ENCODE results near the gene LRP4. TPM values are rescaled to one million over a fixed set of nuclear protein-coding genes. Genes with fewer than 3 reads are reported as not detected.
A peak's percentile ranks its signal among the peaks of the same experiment; 100 is the strongest.

LRP4 gene
- polyA plus RNA-seq, 1 donor from 2014 or later = not detected

DNA sequence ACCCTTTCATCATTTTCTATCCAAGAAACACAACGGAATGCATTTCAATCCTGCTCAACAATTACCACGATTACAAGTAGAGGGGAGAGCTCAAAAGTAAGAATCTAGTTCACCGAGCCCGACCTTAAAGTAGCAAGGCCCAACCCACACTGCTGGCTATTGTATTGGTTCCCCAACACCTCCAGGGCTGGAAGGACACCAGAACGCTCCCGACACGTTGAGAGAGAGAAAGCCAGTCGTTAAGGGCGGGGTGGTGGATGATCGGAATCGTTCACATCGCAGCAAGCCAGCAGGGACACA is 73.0 kb downstream of the LRP4 start:
- Histone ChIP-seq H3K36me3 (ENCODE audit: insufficient read depth, low read length) (no peaks in the 10 kb centered on the region), H3K27me3 (ENCODE audit: insufficient read depth, low read depth, low read length) (no peaks in the 10 kb centered on the region), H3K79me2 (replicated peaks; ENCODE audit: insufficient read depth, low read length) (peaks cover 48% of the 10 kb centered on the region), H3K9me3 (ENCODE audit: low read length) (no peaks in the 10 kb centered on the region), H3K4me2 (ENCODE audit: low read length) (peak overlapping the region; percentile 74), H3F3A (ENCODE audit: insufficient read depth, low read length, poor library complexity, severe bottlenecking) (no peaks in the 10 kb centered on the region), H4K20me1 (ENCODE audit: insufficient read depth) (no peaks in the 10 kb centered on the region), H3K4me3 (ENCODE audit: low read length) (peak overlapping the region; percentile 80), H2AFZ (ENCODE audit: low read depth, low read length) (peak overlapping the region; percentile 51), H3K27ac (ENCODE audit: low read length) (peak overlapping the region; percentile 75), H3K9me2 (ENCODE audit: insufficient read depth, low read length) (no peaks in the 10 kb centered on the region), H3K9ac (ENCODE audit: low read length) (peak overlapping the region; percentile 88)
- TF ChIP-seq EP300 (conservative IDR thresholded peaks at IDR 0.05; ENCODE audit: poor library complexity, severe bottlenecking) (no peak), REST (IDR thresholded peaks at IDR 0.05; ENCODE audit: borderline replicate concordance) (no peak), RAD21 (conservative IDR thresholded peaks at IDR 0.05) (no peak), SMC3 (conservative IDR thresholded peaks at IDR 0.05; ENCODE audit: poor library complexity) (no peak), MXI1 (conservative IDR thresholded peaks at IDR 0.05; ENCODE audit: poor library complexity, severe bottlenecking) (no peak), POLR2AphosphoS5 (IDR thresholded peaks at IDR 0.05) (no peak), TAF1 (IDR thresholded peaks at IDR 0.05; ENCODE audit: low read depth) (no peak), EZH2 (IDR thresholded peaks at IDR 0.05; ENCODE audit: borderline replicate concordance, insufficient read depth, low read length, poor library complexity, severe bottlenecking) (no peak)
- TF ChIP-seq, protein P1, sequence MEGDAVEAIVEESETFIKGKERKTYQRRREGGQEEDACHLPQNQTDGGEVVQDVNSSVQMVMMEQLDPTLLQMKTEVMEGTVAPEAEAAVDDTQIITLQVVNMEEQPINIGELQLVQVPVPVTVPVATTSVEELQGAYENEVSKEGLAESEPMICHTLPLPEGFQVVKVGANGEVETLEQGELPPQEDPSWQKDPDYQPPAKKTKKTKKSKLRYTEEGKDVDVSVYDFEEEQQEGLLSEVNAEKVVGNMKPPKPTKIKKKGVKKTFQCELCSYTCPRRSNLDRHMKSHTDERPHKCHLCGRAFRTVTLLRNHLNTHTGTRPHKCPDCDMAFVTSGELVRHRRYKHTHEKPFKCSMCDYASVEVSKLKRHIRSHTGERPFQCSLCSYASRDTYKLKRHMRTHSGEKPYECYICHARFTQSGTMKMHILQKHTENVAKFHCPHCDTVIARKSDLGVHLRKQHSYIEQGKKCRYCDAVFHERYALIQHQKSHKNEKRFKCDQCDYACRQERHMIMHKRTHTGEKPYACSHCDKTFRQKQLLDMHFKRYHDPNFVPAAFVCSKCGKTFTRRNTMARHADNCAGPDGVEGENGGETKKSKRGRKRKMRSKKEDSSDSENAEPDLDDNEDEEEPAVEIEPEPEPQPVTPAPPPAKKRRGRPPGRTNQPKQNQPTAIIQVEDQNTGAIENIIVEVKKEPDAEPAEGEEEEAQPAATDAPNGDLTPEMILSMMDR (IDR thresholded peaks at IDR 0.05; ENCODE audit: poor library complexity, severe bottlenecking) = no peak

DNA sequence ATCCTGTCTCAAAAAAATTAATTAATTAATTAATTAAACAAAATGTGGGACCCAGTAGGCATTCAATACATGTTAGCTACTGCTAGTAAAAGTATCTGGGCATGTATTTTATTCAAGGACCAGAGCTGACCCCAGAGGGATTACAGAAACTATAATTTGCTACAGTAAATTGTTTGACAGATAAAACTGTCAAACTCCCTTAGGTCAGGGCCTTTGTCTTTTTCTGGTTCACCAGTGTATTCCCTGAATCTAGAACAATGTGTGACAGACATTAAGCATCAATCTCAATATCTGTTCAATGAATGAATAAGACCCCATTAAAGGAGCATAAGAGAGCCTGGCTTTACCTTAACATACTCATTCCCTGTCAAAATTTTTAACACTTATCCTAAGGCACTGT is 78.2 kb downstream of the LRP4 start:
- no peaks in the 10 kb centered on the region for H3K9me3 ChIP-seq (ENCODE audit: low read length)
- H3K4me3 ChIP-seq (ENCODE audit: low read length) = no peak overlapping the region
- no peak for TF ChIP-seq EP300 (conservative IDR thresholded peaks at IDR 0.05; ENCODE audit: poor library complexity, severe bottlenecking)
- TF ChIP-seq, protein P1 (IDR thresholded peaks at IDR 0.05; ENCODE audit: poor library complexity, severe bottlenecking) = no peak
- no peak for TF ChIP-seq POLR2AphosphoS5 (IDR thresholded peaks at IDR 0.05)
- no peak for TF ChIP-seq EZH2 (IDR thresholded peaks at IDR 0.05; ENCODE audit: borderline replicate concordance, insufficient read depth, low read length, poor library complexity, severe bottlenecking)
- no peak for TF ChIP-seq REST (IDR thresholded peaks at IDR 0.05; ENCODE audit: borderline replicate concordance)
- no peak for TF ChIP-seq RAD21 (conservative IDR thresholded peaks at IDR 0.05)
- TF ChIP-seq MXI1 (conservative IDR thresholded peaks at IDR 0.05; ENCODE audit: poor library complexity, severe bottlenecking) = no peak
- no peak for TF ChIP-seq SMC3 (conservative IDR thresholded peaks at IDR 0.05; ENCODE audit: poor library complexity)
- TF ChIP-seq TAF1 (IDR thresholded peaks at IDR 0.05; ENCODE audit: low read depth) = no peak
- no peak overlapping the region for H2AFZ ChIP-seq (ENCODE audit: low read depth, low read length)
- no peaks in the 10 kb centered on the region for H4K20me1 ChIP-seq (ENCODE audit: insufficient read depth)
- H3K27me3 ChIP-seq (ENCODE audit: insufficient read depth, low read depth, low read length) = no peaks in the 10 kb centered on the region
- H3K9ac ChIP-seq (ENCODE audit: low read length) = no peak overlapping the region
- no peak overlapping the region for H3K27ac ChIP-seq (ENCODE audit: low read length)
- peaks cover 96% of the 10 kb centered on the region for H3K79me2 ChIP-seq (replicated peaks; ENCODE audit: insufficient read depth, low read length)
- no peaks in the 10 kb centered on the region for H3F3A ChIP-seq (ENCODE audit: insufficient read depth, low read length, poor library complexity, severe bottlenecking)
- no peaks in the 10 kb centered on the region for H3K36me3 ChIP-seq (ENCODE audit: insufficient read depth, low read length)
- H3K9me2 ChIP-seq (ENCODE audit: insufficient read depth, low read length) = no peaks in the 10 kb centered on the region
- no peak overlapping the region for H3K4me2 ChIP-seq (ENCODE audit: low read length)
